Endometrium (tissue), 2 donors: Measurements from ENCODE around the gene KCNAB2.

Experiments used
- FAIRE-seq: peaks from 2 replicates; lab custom pipeline; 2012; peaks lifted over from hg19 to GRCh38; lab: Jason Lieb, UNC
- donor health status: control.
- donor health status: control.

Gene KCNAB2

GRCh38 chr1:6083385-6083784 lies 37.7 kb downstream of the KCNAB2 start:
- no peak for FAIRE-seq

- FAIRE-seq: no peak
These were observed 38.2 kb downstream of the KCNAB2 start for GRCh38 chr1:6083801-6084446.

GRCh38 chr1:6084781-6085495 lies 39.2 kb downstream of the KCNAB2 start:
- no peak for FAIRE-seq

GRCh38 chr1:6085666-6086065 lies 40.0 kb downstream of the KCNAB2 start:
- FAIRE-seq: no peak

GRCh38 chr1:6086358-6086757 lies 40.7 kb downstream of the KCNAB2 start:
- FAIRE-seq: no peak

- no peak for FAIRE-seq
These were observed 41.2 kb downstream of the KCNAB2 start for GRCh38 chr1:6086762-6087376.

- FAIRE-seq: no peak
These were observed 41.7 kb downstream of the KCNAB2 start for GRCh38 chr1:6087377-6087772.

- FAIRE-seq: no peak
These were observed 42.3 kb downstream of the KCNAB2 start for GRCh38 chr1:6087958-6088357.

- FAIRE-seq: no peak
These were observed 43.3 kb downstream of the KCNAB2 start for GRCh38 chr1:6088956-6089355.

GRCh38 chr1:6090288-6090687 lies 44.6 kb downstream of the KCNAB2 start:
- FAIRE-seq: no peak

- no peak for FAIRE-seq
These were observed 45.5 kb downstream of the KCNAB2 start for GRCh38 chr1:6090996-6091822.

GRCh38 chr1:6091823-6092109 lies 46.1 kb downstream of the KCNAB2 start:
- no peak for FAIRE-seq

GRCh38 chr1:6092211-6092610 lies 46.5 kb downstream of the KCNAB2 start:
- no peak for FAIRE-seq

- FAIRE-seq: no peak
These were observed 47.4 kb downstream of the KCNAB2 start for GRCh38 chr1:6093071-6093470.

GRCh38 chr1:6093611-6094010 lies 47.9 kb downstream of the KCNAB2 start:
- no peak for FAIRE-seq

- FAIRE-seq: no peak
These were observed 48.6 kb downstream of the KCNAB2 start for GRCh38 chr1:6094246-6094645.

GRCh38 chr1:6094801-6095505 lies 49.3 kb downstream of the KCNAB2 start:
- no peak for FAIRE-seq

- no peak for FAIRE-seq
These were observed 50.0 kb downstream of the KCNAB2 start for GRCh38 chr1:6095511-6096242.

GRCh38 chr1:6096243-6097116 lies 50.8 kb downstream of the KCNAB2 start:
- FAIRE-seq: no peak

GRCh38 chr1:6097117-6097595 lies 51.5 kb downstream of the KCNAB2 start:
- no peak for FAIRE-seq
